GM12878 (cell line): Measurements from ENCODE around the gene ADGRE3. TPM values are rescaled to one million over a fixed set of nuclear protein-coding genes. Genes with fewer than 3 reads are reported as not detected.

ENCODE experiments used
- ATAC-seq: fragments of 200-7000 bp; cut with Tn5 transposase; 3 replicates; pipeline ENCODE4 v1.9.1; 2020; ENCODE audit warnings: mild to moderate bottlenecking, moderate library complexity
- BruUV-seq: library from RNA; stranded (reverse); fragments of 400-500 nt; replicated peaks from 2 replicates; lab custom pipeline; 2021; lab: Mats Ljungman, UMichigan
- CTCF ChIA-PET: fragments of 300-600 bp; sonication (Branson Sonifier 250); formaldehyde crosslinking; extraction: SDS; loops from one replicate; lab custom pipeline; 2021; ENCODE audit warnings: inconsistent platforms; lab: Yijun Ruan, JAX
- POLR2A ChIA-PET: fragments of 350-600 bp; formaldehyde crosslinking; extraction: SDS; loops from one replicate; lab custom pipeline; 2021; ENCODE audit warnings: inconsistent platforms; lab: Charles Lee
- RAD21 ChIA-PET: fragments of 300-600 bp; sonication (Branson Sonifier 250); formaldehyde crosslinking; loops from one replicate; lab custom pipeline; 2023; ENCODE audit warnings: antibody characterized with exemption; ENCODE audit not compliant: unreplicated experiment; lab: Charles Lee
- SMC1A ChIA-PET: fragments of 300-600 bp; sonication (Branson Sonifier 250); formaldehyde crosslinking; loops from one replicate; lab custom pipeline; 2023; ENCODE audit not compliant: unreplicated experiment, uncharacterized antibody; lab: Charles Lee
- DNase-seq: peaks from one replicate; pipeline ENCODE4 v3.0.0-alpha.2; 2011; ENCODE audit warnings: low read depth, low spot score
- FAIRE-seq: peaks from 3 replicates; lab custom pipeline; 2011; peaks lifted over from hg19 to GRCh38; lab: Jason Lieb, UNC
- H2AFZ ChIP-seq: 2 replicates; pipeline ENCODE4 v1.6.0; 2011; ENCODE audit warnings: low read depth, low read length, control low read depth; ENCODE audit not compliant: control insufficient read depth
- H3K27ac ChIP-seq: 2 replicates; pipeline ENCODE4 v1.5.1; 2011; ENCODE audit warnings: control low read depth; ENCODE audit not compliant: control insufficient read depth, insufficient read depth
- H3K27me3 ChIP-seq, 2 experiments: replicated peaks in 1 of 2; 2 replicates each; pipeline versions ENCODE4 v1.6.0 to v1.6.1; 2011; ENCODE audit warnings: low read length in 1 of 2; ENCODE audit not compliant: control insufficient read depth in 2 of 2, insufficient read depth in 2 of 2
- H3K36me3 ChIP-seq, 2 experiments: 2 replicates each; pipeline ENCODE4 v1.5.1; 2011; ENCODE audit warnings: low read length in 1 of 2; ENCODE audit not compliant: control insufficient read depth in 2 of 2, insufficient read depth in 2 of 2
- H3K4me1 ChIP-seq: 2 replicates; pipeline ENCODE4 v1.6.1; 2011; ENCODE audit warnings: mild to moderate bottlenecking, low read length, moderate library complexity, mixed read lengths; ENCODE audit not compliant: control insufficient read depth, insufficient read depth
- H3K4me2 ChIP-seq: 2 replicates; pipeline ENCODE4 v1.6.0; 2011; ENCODE audit warnings: control low read depth; ENCODE audit not compliant: control insufficient read depth, insufficient read depth
- H3K4me3 ChIP-seq: fragments of 200-600 bp; sonication (generic); 2 replicates; pipeline ENCODE4 v1.5.1; 2016
- H3K79me2 ChIP-seq: 2 replicates; pipeline ENCODE4 v1.6.0; 2011; ENCODE audit warnings: low read length; ENCODE audit not compliant: control insufficient read depth, insufficient read depth
- H3K9ac ChIP-seq: 2 replicates; pipeline ENCODE4 v1.8.0; 2011; ENCODE audit warnings: low read length, control low read depth, mixed read lengths; ENCODE audit not compliant: control insufficient read depth, insufficient read depth
- H3K9me3 ChIP-seq: replicated peaks from 3 replicates; pipeline ENCODE4 v1.5.1; 2011; ENCODE audit warnings: mild to moderate bottlenecking, low read length; ENCODE audit not compliant: control insufficient read depth, insufficient read depth
- H4K20me1 ChIP-seq: 2 replicates; pipeline ENCODE4 v1.6.0; 2011; ENCODE audit not compliant: control insufficient read depth, insufficient read depth
- BACH1 ChIP-seq: fragments of 450-650 bp; IDR thresholded peaks from 2 replicates; pipeline ENCODE4 v1.6.1; 2017; ENCODE audit warnings: mild to moderate bottlenecking, borderline replicate concordance
- BMI1 ChIP-seq: fragments of 450-650 bp; IDR thresholded peaks from 2 replicates; pipeline ENCODE4 v1.6.1; 2016; ENCODE audit warnings: mild to moderate bottlenecking, moderate library complexity, borderline replicate concordance
- CEBPB ChIP-seq, 2 experiments: fragments of 150-350 bp in 1 of 2; IDR thresholded peaks; 2 replicates each; pipeline ENCODE4 v1.6.1; 2012 to 2014; ENCODE audit warnings: low read depth in 2 of 2, low read length in 2 of 2, borderline replicate concordance in 1 of 2, inconsistent platforms in 1 of 2
- FOXM1 ChIP-seq: IDR thresholded peaks from 2 replicates; pipeline ENCODE4 v1.6.1; 2012; ENCODE audit warnings: low read depth, mild to moderate bottlenecking, inconsistent platforms, low read length, moderate library complexity
- HDGF ChIP-seq: fragments of 450-650 bp; IDR thresholded peaks from 2 replicates; pipeline ENCODE4 v1.6.1; 2016; ENCODE audit warnings: antibody characterized with exemption
- JUND ChIP-seq: IDR thresholded peaks from 2 replicates; pipeline ENCODE4 v1.6.1; 2012; ENCODE audit warnings: low read depth, mild to moderate bottlenecking, low read length, improper control_type of control experiment, moderate library complexity
- NR2C1 ChIP-seq: fragments of 450-650 bp; IDR thresholded peaks from 2 replicates; pipeline ENCODE4 v1.6.1; 2017; ENCODE audit warnings: antibody characterized with exemption, mild to moderate bottlenecking, moderate library complexity
- POLR2AphosphoS2 ChIP-seq: IDR thresholded peaks from 2 replicates; pipeline ENCODE4 v1.6.1; 2011; ENCODE audit warnings: low read depth, mild to moderate bottlenecking, low read length, improper control_type of control experiment, moderate library complexity
- RCOR1 ChIP-seq: conservative IDR thresholded peaks from 2 replicates; pipeline ENCODE4 v1.6.1; 2012; ENCODE audit warnings: low read depth, low read length, improper control_type of control experiment
- ZNF207 ChIP-seq: fragments of 450-650 bp; IDR thresholded peaks from 2 replicates; pipeline ENCODE4 v1.6.1; 2014; ENCODE audit warnings: antibody characterized with exemption, mild to moderate bottlenecking, borderline replicate concordance
- ZNF622 ChIP-seq: fragments of 450-650 bp; IDR thresholded peaks from 2 replicates; pipeline ENCODE4 v1.6.1; 2017; ENCODE audit warnings: mild to moderate bottlenecking, inconsistent platforms
- WGBS: methylation state at CpG from one replicate; pipeline ENCODE4 v1.1.6; 2016; ENCODE audit warnings: low lambda C conversion rate; ENCODE audit not compliant: insufficient replicate concordance, insufficient coverage; ENCODE audit errors: missing lambda C conversion rate; 5-methylcytosine and 5-hydroxymethylcytosine counted together
- in situ Hi-C: fragments of 300-500 bp; cut with MboI; formaldehyde crosslinking; loops from 9 replicates; pipeline ENCODE4 v1.14.3; 2018; ENCODE audit warnings: mixed read lengths
- intact Hi-C: fragments of 100-400 bp; cut with micrococcal nuclease; formaldehyde crosslinking; loops from one replicate; pipeline ENCODE4 v1.14.2; 2022; ENCODE audit not compliant: unreplicated experiment
- polyA plus RNA-seq, 11 experiments: library from polyadenylated mRNA; depleted of rRNA in 4 of 11; unstranded in 6 of 11; stranded (reverse) in 5 of 11; fragments of >200 nt; fragmentation: Nextera tagmentation in 4 of 11; fragmentation: Illumina TruSeq in 1 of 11; extraction: Ambion mirVana in 4 of 11; extraction: Trizol in 1 of 11; gene quantifications; 1 replicate in 1 of 11; 2 replicates in 10 of 11; pipeline versions ENCODE4 v1.2.1 to v1.2.3, GENCODE V29; 2011 to 2016; ENCODE audit warnings: inconsistent platforms in 2 of 11, missing spikeins in 2 of 11, low read depth in 1 of 11
- total RNA-seq, 4 experiments: library from RNA; depleted of rRNA in 3 of 4; stranded (reverse); fragments of >200 nt in 3 of 4; fragmentation: Illumina TruSeq in 1 of 4; extraction: Trizol in 1 of 4; gene quantifications; 2 replicates each; pipeline versions ENCODE4 v1.2.1 to v1.2.3, GENCODE V29; 2013 to 2021
- TF ChIP-seq, protein P1 (sequence below): IDR thresholded peaks from 2 replicates; pipeline ENCODE4 v1.6.1; 2012; ENCODE audit warnings: improper control_type of control experiment, low read depth, low read length; ENCODE audit not compliant: insufficient replicate concordance
- TF ChIP-seq, protein P2 (sequence below): fragments of 450-650 bp; IDR thresholded peaks from 2 replicates; pipeline ENCODE4 v1.6.1; 2016; ENCODE audit warnings: mild to moderate bottlenecking
- TF ChIP-seq, protein P3 (sequence below): fragments of 450-650 bp; formaldehyde crosslinking; IDR thresholded peaks from 2 replicates; pipeline ENCODE4 v1.5.0; 2022; ENCODE audit warnings: mild to moderate bottlenecking, missing genetic modification characterization

The ADGRE3 gene
- total and polyA plus RNA-seq, 10 of the 15 experiments (the other 5 are each of a cell fraction or from before 2014, with no cell fraction given) = 0.04 to 0.10 (median 0.05) TPM; not detected in 6

GRCh38 chr19:14718522-14719116, 44.0 kb upstream of the ADGRE3 start:
- no peak overlapping the region for H2AFZ ChIP-seq
- H3K79me2 ChIP-seq = no peaks in the 10 kb centered on the region
- no peak overlapping the region for H3K4me3 ChIP-seq
- no peak overlapping the region for H3K4me2 ChIP-seq
- RAD21 ChIA-PET = no interaction called here
- H3K9ac ChIP-seq = no peak overlapping the region
- intact Hi-C loops = no loop called here
- POLR2A ChIA-PET = no interaction called here
- no peaks in the 10 kb centered on the region for H3K27me3 ChIP-seq
- no peaks in the 10 kb centered on the region for H4K20me1 ChIP-seq
- BruUV-seq = no TSS peak
- no peak overlapping the region for H3K27ac ChIP-seq
- no peaks in the 10 kb centered on the region for H3K4me1 ChIP-seq
- H3K36me3 ChIP-seq = peaks cover 0 to 6% of the 10 kb centered on the region in 2 experiments; a peak in 1 of 4 replicates
- DNase-seq (no peak), FAIRE-seq (no peak), ATAC-seq (no peak)
- 81% methylated on average over 18 of the region's 18 CpGs for WGBS
- peaks cover 25% of the 10 kb centered on the region for H3K9me3 ChIP-seq
- SMC1A ChIA-PET = no interaction called here
- CTCF ChIA-PET = no interaction called here
- in situ Hi-C loops = no loop called here
- TF ChIP-seq BACH1 (no peak), ZNF622 (no peak), BMI1 (no peak), HDGF (no peak), CEBPB (IDR thresholded peaks at IDR 0.05; ENCODE audit: borderline replicate concordance in 1 of 2, low read depth in 2 of 2, low read length in 2 of 2) (no peak), ZNF207 (no peak), RCOR1 (no peak), JUND (no peak), POLR2AphosphoS2 (no peak), NR2C1 (no peak), FOXM1 (no peak)
- TF ChIP-seq, protein P1, sequence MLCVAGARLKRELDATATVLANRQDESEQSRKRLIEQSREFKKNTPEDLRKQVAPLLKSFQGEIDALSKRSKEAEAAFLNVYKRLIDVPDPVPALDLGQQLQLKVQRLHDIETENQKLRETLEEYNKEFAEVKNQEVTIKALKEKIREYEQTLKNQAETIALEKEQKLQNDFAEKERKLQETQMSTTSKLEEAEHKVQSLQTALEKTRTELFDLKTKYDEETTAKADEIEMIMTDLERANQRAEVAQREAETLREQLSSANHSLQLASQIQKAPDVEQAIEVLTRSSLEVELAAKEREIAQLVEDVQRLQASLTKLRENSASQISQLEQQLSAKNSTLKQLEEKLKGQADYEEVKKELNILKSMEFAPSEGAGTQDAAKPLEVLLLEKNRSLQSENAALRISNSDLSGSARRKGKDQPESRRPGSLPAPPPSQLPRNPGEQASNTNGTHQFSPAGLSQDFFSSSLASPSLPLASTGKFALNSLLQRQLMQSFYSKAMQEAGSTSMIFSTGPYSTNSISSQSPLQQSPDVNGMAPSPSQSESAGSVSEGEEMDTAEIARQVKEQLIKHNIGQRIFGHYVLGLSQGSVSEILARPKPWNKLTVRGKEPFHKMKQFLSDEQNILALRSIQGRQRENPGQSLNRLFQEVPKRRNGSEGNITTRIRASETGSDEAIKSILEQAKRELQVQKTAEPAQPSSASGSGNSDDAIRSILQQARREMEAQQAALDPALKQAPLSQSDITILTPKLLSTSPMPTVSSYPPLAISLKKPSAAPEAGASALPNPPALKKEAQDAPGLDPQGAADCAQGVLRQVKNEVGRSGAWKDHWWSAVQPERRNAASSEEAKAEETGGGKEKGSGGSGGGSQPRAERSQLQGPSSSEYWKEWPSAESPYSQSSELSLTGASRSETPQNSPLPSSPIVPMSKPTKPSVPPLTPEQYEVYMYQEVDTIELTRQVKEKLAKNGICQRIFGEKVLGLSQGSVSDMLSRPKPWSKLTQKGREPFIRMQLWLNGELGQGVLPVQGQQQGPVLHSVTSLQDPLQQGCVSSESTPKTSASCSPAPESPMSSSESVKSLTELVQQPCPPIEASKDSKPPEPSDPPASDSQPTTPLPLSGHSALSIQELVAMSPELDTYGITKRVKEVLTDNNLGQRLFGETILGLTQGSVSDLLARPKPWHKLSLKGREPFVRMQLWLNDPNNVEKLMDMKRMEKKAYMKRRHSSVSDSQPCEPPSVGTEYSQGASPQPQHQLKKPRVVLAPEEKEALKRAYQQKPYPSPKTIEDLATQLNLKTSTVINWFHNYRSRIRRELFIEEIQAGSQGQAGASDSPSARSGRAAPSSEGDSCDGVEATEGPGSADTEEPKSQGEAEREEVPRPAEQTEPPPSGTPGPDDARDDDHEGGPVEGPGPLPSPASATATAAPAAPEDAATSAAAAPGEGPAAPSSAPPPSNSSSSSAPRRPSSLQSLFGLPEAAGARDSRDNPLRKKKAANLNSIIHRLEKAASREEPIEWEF = no peak
- TF ChIP-seq, protein P2, sequence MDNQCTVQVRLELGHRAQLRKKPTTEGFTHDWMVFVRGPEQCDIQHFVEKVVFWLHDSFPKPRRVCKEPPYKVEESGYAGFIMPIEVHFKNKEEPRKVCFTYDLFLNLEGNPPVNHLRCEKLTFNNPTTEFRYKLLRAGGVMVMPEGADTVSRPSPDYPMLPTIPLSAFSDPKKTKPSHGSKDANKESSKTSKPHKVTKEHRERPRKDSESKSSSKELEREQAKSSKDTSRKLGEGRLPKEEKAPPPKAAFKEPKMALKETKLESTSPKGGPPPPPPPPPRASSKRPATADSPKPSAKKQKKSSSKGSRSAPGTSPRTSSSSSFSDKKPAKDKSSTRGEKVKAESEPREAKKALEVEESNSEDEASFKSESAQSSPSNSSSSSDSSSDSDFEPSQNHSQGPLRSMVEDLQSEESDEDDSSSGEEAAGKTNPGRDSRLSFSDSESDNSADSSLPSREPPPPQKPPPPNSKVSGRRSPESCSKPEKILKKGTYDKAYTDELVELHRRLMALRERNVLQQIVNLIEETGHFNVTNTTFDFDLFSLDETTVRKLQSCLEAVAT = 0 out of 2 replicates have a peak, but pooled peaks have one; percentile 23
- TF ChIP-seq, protein P3, sequence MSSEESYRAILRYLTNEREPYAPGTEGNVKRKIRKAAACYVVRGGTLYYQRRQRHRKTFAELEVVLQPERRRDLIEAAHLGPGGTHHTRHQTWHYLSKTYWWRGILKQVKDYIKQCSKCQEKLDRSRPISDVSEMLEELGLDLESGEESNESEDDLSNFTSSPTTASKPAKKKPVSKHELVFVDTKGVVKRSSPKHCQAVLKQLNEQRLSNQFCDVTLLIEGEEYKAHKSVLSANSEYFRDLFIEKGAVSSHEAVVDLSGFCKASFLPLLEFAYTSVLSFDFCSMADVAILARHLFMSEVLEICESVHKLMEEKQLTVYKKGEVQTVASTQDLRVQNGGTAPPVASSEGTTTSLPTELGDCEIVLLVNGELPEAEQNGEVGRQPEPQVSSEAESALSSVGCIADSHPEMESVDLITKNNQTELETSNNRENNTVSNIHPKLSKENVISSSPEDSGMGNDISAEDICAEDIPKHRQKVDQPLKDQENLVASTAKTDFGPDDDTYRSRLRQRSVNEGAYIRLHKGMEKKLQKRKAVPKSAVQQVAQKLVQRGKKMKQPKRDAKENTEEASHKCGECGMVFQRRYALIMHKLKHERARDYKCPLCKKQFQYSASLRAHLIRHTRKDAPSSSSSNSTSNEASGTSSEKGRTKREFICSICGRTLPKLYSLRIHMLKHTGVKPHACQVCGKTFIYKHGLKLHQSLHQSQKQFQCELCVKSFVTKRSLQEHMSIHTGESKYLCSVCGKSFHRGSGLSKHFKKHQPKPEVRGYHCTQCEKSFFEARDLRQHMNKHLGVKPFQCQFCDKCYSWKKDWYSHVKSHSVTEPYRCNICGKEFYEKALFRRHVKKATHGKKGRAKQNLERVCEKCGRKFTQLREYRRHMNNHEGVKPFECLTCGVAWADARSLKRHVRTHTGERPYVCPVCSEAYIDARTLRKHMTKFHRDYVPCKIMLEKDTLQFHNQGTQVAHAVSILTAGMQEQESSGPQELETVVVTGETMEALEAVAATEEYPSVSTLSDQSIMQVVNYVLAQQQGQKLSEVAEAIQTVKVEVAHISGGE (CRISPR knock-in tag) = no peak
